MM.1S (cell line): Measurements from ENCODE around the gene GMCL2.

Experiments
- EZH2 ChIP-seq: fragments of 300-600 bp; sonication (generic); optimal IDR thresholded peaks from 2 replicates; pipeline ENCODE3; 2017; ENCODE audit warnings: low read depth, mild to moderate bottlenecking, antibody characterized with exemption, low read length, mixed read lengths
- EZH2phosphoT487 ChIP-seq: fragments of 300-600 bp; sonication (generic); IDR thresholded peaks from 2 replicates; pipeline ENCODE4 v1.6.1; 2018; ENCODE audit warnings: antibody characterized with exemption, low read length
- TF ChIP-seq, protein P1 (sequence below): fragments of 300-600 bp; sonication (generic); IDR thresholded peaks from 2 replicates; pipeline ENCODE4 v1.5.1; 2016; ENCODE audit warnings: antibody characterized with exemption, low read length, mixed read lengths

DNA sequence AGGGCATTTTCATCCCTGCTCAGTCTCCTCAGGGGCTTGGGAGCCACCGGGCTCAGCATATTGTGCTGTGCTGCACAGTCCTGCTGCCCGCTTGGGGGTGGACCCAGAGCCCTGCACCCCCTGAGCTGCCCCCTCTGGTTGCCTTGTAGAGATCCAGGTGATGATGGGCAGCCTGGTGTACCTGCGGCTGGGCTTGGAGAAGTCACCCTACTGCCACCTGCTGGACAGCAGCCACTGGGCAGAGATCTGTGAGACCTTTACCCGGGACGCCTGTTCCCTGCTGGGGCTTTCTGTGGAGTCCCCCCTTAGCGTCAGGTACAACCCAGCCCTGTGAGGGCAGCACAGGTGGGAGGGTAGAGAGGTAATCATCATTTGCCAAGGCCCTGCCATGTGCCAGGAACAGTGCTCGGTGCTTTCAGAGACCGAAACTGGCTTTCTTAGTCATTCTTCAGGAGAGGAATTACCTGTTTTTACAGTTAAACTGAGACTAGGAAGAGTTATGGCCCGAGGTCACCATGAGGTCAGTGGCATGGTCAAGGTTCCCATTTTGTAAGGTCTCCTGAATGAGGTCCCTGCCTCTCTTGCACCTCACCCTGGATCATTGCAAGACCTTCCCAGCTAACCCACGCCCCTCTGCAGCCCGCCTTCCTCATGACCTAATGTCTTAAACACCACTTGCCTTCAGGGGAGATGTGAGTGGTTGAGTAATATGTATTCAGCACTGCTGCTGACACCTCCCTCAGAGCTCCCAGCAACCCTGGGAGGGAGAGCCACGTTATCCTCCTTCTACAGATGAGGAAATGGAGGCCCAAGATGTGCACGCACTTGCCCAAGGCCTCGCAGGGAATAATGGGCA, 41.0 kb downstream of the GMCL2 start:
- TF ChIP-seq EZH2phosphoT487 (no peak), EZH2 (no peak)
- TF ChIP-seq, protein P1, sequence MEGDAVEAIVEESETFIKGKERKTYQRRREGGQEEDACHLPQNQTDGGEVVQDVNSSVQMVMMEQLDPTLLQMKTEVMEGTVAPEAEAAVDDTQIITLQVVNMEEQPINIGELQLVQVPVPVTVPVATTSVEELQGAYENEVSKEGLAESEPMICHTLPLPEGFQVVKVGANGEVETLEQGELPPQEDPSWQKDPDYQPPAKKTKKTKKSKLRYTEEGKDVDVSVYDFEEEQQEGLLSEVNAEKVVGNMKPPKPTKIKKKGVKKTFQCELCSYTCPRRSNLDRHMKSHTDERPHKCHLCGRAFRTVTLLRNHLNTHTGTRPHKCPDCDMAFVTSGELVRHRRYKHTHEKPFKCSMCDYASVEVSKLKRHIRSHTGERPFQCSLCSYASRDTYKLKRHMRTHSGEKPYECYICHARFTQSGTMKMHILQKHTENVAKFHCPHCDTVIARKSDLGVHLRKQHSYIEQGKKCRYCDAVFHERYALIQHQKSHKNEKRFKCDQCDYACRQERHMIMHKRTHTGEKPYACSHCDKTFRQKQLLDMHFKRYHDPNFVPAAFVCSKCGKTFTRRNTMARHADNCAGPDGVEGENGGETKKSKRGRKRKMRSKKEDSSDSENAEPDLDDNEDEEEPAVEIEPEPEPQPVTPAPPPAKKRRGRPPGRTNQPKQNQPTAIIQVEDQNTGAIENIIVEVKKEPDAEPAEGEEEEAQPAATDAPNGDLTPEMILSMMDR = peak; percentile 83
